ENCODE measurements around the gene RSPO1. TPM values are rescaled to one million over a fixed set of nuclear protein-coding genes. Genes with fewer than 3 reads are reported as not detected.

RSPO1 gene
- total and polyA plus RNA-seq, 10 of the 15 experiments (the other 5 are each of a cell fraction or from before 2014, with no cell fraction given), result not detected

- intact Hi-C loops (cut with micrococcal nuclease; ENCODE audit: unreplicated experiment), result no loop called here
- H4K20me1 ChIP-seq (ENCODE audit: control insufficient read depth, insufficient read depth), result no peaks in the 10 kb centered on the region
- H3K79me2 ChIP-seq (ENCODE audit: control insufficient read depth, insufficient read depth, low read length), result peaks cover 28% of the 10 kb centered on the region
- 98% methylated on average over 6 of the region's 6 CpGs for WGBS (ENCODE audit: insufficient coverage, insufficient replicate concordance, low lambda C conversion rate, missing lambda C conversion rate)
- ChIA-PET RAD21 (ENCODE audit: unreplicated experiment) (no interaction called here), CTCF (interaction anchor here (0.5 to 17.5 kb wide), 5 partner anchors 18 to 106 kb away, joined by 3 to 521 read pairs (median 4); partner anchors contain the start of gene CDCA8), POLR2A (interaction anchor here (0.6 kb wide), 1 partner anchor 207 kb away, joined by 3 read pairs; no protein-coding TSS in a partner anchor), SMC1A (ENCODE audit: uncharacterized antibody, unreplicated experiment) (interaction anchor here (0.8 to 1.5 kb wide), 3 partner anchors 10 to 262 kb away, joined by 3 to 7 read pairs (median 5); no protein-coding TSS in a partner anchor)
- in situ Hi-C loops (cut with MboI), result loop anchor here (25.0 kb wide), 1 partner anchor 394 kb away; the partner anchor contains the start of gene SF3A3
- H3K9me3 ChIP-seq (replicated peaks; ENCODE audit: control insufficient read depth, insufficient read depth, low read length), result no peaks in the 10 kb centered on the region
- 0 out of 2 replicates have a peak overlapping the region, but pooled peaks have one; percentile 40 for H3K4me3 ChIP-seq
- peaks cover 0 to 10% of the 10 kb centered on the region in 2 experiments; a peak in 2 of 4 replicates for H3K36me3 ChIP-seq (ENCODE audit: control insufficient read depth in 2 of 2, insufficient read depth in 2 of 2, low read length in 1 of 2)
- BruUV-seq (replicated peaks), result no TSS peak
- no peak for TF ChIP-seq RCOR1 (conservative IDR thresholded peaks at IDR 0.05; ENCODE audit: low read depth, low read length)
- TF ChIP-seq JUNB (IDR thresholded peaks at IDR 0.05), result no peak
- no peak for TF ChIP-seq POLR2AphosphoS5 (IDR thresholded peaks at IDR 0.05; ENCODE audit: low read length)
- no peak for TF ChIP-seq IKZF1 (conservative IDR thresholded peaks at IDR 0.05)
- no peak for TF ChIP-seq HDAC6 (IDR thresholded peaks at IDR 0.05; ENCODE audit: unreplicated experiment)
- no peak for TF ChIP-seq ZZZ3 (IDR thresholded peaks at IDR 0.05; ENCODE audit: control insufficient read depth, insufficient read length, low read depth)
- no peak for TF ChIP-seq IRF5 (IDR thresholded peaks at IDR 0.05; ENCODE audit: borderline replicate concordance)
- TF ChIP-seq ZNF384 (IDR thresholded peaks at IDR 0.05; ENCODE audit: borderline replicate concordance, low read depth, low read length), result no peak
- no peak for TF ChIP-seq EP300 (IDR thresholded peaks at IDR 0.05; ENCODE audit: borderline replicate concordance in 1 of 2, control insufficient read depth in 1 of 2, low read depth in 2 of 2, low read length in 2 of 2)
- no peak for TF ChIP-seq E2F4 (IDR thresholded peaks at IDR 0.05; ENCODE audit: low read depth, low read length)
- no peak for TF ChIP-seq NBN (IDR thresholded peaks at IDR 0.05)
- no peak for TF ChIP-seq NFIC (IDR thresholded peaks at IDR 0.05; ENCODE audit: low read depth, low read length)
- no peak for TF ChIP-seq CBX5 (IDR thresholded peaks at IDR 0.05; ENCODE audit: low read depth)
- TF ChIP-seq JUND (IDR thresholded peaks at IDR 0.05; ENCODE audit: low read depth, low read length), result no peak
- no peak for TF ChIP-seq BHLHE40 (IDR thresholded peaks at IDR 0.05; ENCODE audit: borderline replicate concordance in 1 of 2, low read depth in 2 of 2, low read length in 1 of 2)
- DNase-seq (ENCODE audit: low read depth, low spot score), result no peak
- no peak for FAIRE-seq
- no peaks in the 10 kb centered on the region for H3K27me3 ChIP-seq (replicated peaks in 1 of 2; ENCODE audit: control insufficient read depth in 2 of 2, insufficient read depth in 2 of 2, low read length in 1 of 2)
- no peak overlapping the region for H3K9ac ChIP-seq (ENCODE audit: control insufficient read depth, insufficient read depth, low read length)
- H3K4me1 ChIP-seq (ENCODE audit: control insufficient read depth, insufficient read depth, low read length), result peaks cover 7% of the 10 kb centered on the region
- no peak overlapping the region for H2AFZ ChIP-seq (ENCODE audit: control insufficient read depth, low read depth, low read length)
- no peak for ATAC-seq
- no peak overlapping the region for H3K27ac ChIP-seq (ENCODE audit: control insufficient read depth, insufficient read depth)
- H3K4me2 ChIP-seq (ENCODE audit: control insufficient read depth, insufficient read depth), result 0 out of 2 replicates have a peak overlapping the region, but pooled peaks have one; percentile 82
Measured at GRCh38 chr1:37593726-37594125, 41.0 kb downstream of the RSPO1 start.
